AG04450 (cell line): ENCODE results near the gene FRMD4B. TPM values are rescaled to one million over a fixed set of nuclear protein-coding genes. Genes with fewer than 3 reads are reported as not detected.
"Not testable (repeated sequence)": the region's sequence is repeated elsewhere in the genome, so short reads cannot be mapped to it uniquely, and the experiment has no call there.

Experiments used
- CTCF ChIA-PET: fragments of 300-600, 350-600 bp; formaldehyde crosslinking; extraction: SDS; loops from one replicate; lab custom pipeline; 2022; ENCODE audit warnings: antibody characterized with exemption, inconsistent platforms; lab: Charles Lee
- POLR2A ChIA-PET: fragments of 350-600 bp; formaldehyde crosslinking; extraction: SDS; loops from one replicate; lab custom pipeline; 2021; ENCODE audit warnings: antibody characterized with exemption, inconsistent platforms; lab: Yijun Ruan, JAX
- DNase-seq: peaks from one replicate; pipeline ENCODE4 v3.0.0-alpha.2; 2011; ENCODE audit warnings: low read depth, low spot score
- H3K27ac ChIP-seq: one replicate; pipeline ENCODE4 v1.5.1; 2012; ENCODE audit warnings: low read depth, low read length, control low read depth
- H3K27me3 ChIP-seq: one replicate; pipeline ENCODE4 v1.6.0; 2012; ENCODE audit warnings: low read length; ENCODE audit not compliant: control insufficient read depth, insufficient read depth
- H3K4me3 ChIP-seq: 2 replicates; pipeline ENCODE4 v1.5.1; 2011; ENCODE audit warnings: mild to moderate bottlenecking, low read depth, low read length, control low read depth
- H3K9me3 ChIP-seq: 2 replicates; pipeline ENCODE4 v1.5.1; 2012; ENCODE audit warnings: low read length; ENCODE audit not compliant: control insufficient read depth, insufficient read depth
- CTCF ChIP-seq: IDR thresholded peaks from 2 replicates; pipeline ENCODE4 v1.5.1; 2011; ENCODE audit warnings: low read depth, low read length, control low read depth, inconsistent platforms
- polyA plus RNA-seq: library from polyadenylated mRNA; depleted of rRNA; stranded (reverse); fragments of >200 nt; gene quantifications from 2 replicates; pipeline ENCODE4 v1.2.3, GENCODE V29; 2011

FRMD4B gene
- polyA plus RNA-seq, 1 experiment = 0.09 TPM

DNA sequence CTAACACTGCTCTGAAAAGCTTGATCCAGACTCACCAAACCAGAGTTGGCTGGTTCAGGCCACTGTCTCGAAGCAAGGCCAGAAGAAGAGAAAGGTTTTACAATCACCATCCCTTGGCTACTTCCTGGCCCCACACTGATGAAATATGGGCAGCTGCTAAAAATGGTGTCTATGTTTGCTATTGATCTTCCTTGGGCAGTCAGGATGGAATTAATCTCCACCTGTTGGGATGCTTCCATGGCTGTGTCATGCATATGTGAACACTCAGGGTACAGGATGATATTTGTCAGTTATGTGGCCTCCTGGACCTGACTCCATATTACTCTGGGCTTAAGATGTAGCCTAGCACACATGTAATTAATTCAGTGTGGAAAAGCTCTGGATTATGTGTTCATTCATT, 61.9 kb downstream of the FRMD4B start:
- no peak for DNase-seq
- Histone ChIP-seq H3K4me3 (no peak overlapping the region), H3K27ac (no peak overlapping the region), H3K9me3 (no peaks in the 10 kb centered on the region), H3K27me3 (peaks cover 3% of the 10 kb centered on the region)
- CTCF ChIA-PET = interaction anchor here (0.5 to 1.3 kb wide), 2 partner anchors 86 to 162 kb away, joined by 3 read pairs; no protein-coding TSS in a partner anchor
- POLR2A ChIA-PET = no interaction called here
- TF ChIP-seq CTCF = no peak

DNA sequence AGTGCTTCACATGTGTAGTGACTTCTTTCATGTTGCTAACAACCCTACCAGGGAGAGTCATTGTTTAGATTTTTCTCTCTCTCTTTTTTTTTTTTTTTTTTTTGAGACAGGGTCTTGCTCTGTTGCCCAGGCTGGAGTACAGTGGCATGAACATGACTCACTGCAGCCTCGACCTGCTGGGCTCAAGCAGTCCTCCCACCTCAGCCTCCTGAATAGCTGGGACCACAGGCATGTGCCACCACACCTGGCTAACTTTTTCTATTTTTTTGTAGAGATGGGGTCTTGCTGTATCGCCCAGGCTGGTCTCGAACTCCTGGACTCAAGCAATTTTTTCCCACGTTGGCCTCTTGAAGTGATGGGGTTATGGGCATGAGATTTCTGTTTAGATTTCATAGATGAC, 63.4 kb downstream of the FRMD4B start:
- H3K4me3 ChIP-seq, POLR2A ChIA-PET, H3K9me3 ChIP-seq, DNase-seq, H3K27me3 ChIP-seq, H3K27ac ChIP-seq: not testable (repeated sequence)
- CTCF ChIA-PET = interaction anchor here (0.7 to 2.2 kb wide), 4 partner anchors 16 to 488 kb away, joined by 3 to 11 read pairs (median 6); no protein-coding TSS in a partner anchor

GRCh38 chr3:69322158-69322509, 63.8 kb downstream of the FRMD4B start:
- CTCF ChIA-PET = interaction anchor here (0.6 to 2.2 kb wide), 2 partner anchors 16 to 105 kb away, joined by 5 to 9 read pairs; no protein-coding TSS in a partner anchor
- POLR2A ChIA-PET = no interaction called here

GRCh38 chr3:69321301-69322157, 64.4 kb downstream of the FRMD4B start:
- Histone ChIP-seq H3K4me3 (no peak overlapping the region), H3K9me3 (no peaks in the 10 kb centered on the region), H3K27me3 (peaks cover 1% of the 10 kb centered on the region), H3K27ac (no peak overlapping the region)
- DNase-seq = no peak
- ChIA-PET CTCF (interaction anchor here (0.6 to 2.2 kb wide), 3 partner anchors 11 to 106 kb away, joined by 5 to 9 read pairs (median 7); no protein-coding TSS in a partner anchor), POLR2A (no interaction called here)
- TF ChIP-seq CTCF = no peak

More at GRCh38 chr3:69322158-69322509, 63.8 kb downstream of the FRMD4B start:
- peaks cover 3% of the 10 kb centered on the region for H3K27me3 ChIP-seq
- H3K4me3 ChIP-seq = no peak overlapping the region
- no peak for DNase-seq
- H3K27ac ChIP-seq = no peak overlapping the region
- H3K9me3 ChIP-seq = no peaks in the 10 kb centered on the region
- TF ChIP-seq CTCF = no peak

GRCh38 chr3:69320871-69321271, 65.0 kb downstream of the FRMD4B start:
- no peak for TF ChIP-seq CTCF
- no peak for DNase-seq
- CTCF ChIA-PET = interaction anchor here (1.0 to 2.2 kb wide), 2 partner anchors 10 to 15 kb away, joined by 7 to 9 read pairs; no protein-coding TSS in a partner anchor
- POLR2A ChIA-PET = no interaction called here
- Histone ChIP-seq H3K27ac (no peak overlapping the region), H3K27me3 (no peaks in the 10 kb centered on the region), H3K9me3 (no peaks in the 10 kb centered on the region), H3K4me3 (no peak overlapping the region)
